RCC 7860 (cell line): Measurements from ENCODE around the gene ROCK2.
A peak's percentile ranks its signal among the peaks of the same experiment; 100 is the strongest.

ENCODE experiments used
- DNase-seq: peaks from one replicate; pipeline ENCODE4 v3.0.0-alpha.2; 2015; ENCODE audit warnings: low spot score
- FAIRE-seq: peaks from 2 replicates; lab custom pipeline; 2012; peaks lifted over from hg19 to GRCh38; lab: Jason Lieb, UNC

ROCK2 gene

DNA sequence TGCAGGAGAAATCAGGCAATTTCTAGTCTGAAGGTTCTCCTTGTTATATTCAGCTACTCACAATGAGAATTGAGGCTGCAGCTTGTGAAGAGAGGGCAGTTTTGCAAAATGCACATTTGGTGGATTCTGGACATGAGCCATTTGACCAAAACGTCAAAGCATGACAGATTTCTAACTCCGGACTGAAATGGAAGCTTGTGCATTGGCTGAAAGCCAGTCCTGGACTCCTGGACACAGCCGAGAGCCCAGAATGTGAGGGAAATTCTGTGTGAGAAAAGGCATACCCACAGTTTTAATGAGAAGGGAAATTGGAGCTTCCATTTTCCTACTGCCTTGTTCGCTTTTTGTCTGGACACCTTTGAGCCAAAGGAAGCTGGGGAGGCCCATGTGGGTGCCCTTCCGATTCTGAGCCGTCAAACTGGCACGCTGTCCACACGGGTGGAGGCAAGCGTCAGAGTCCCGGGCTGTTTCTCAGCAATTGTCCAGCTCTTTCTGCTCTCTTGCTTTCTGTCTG, 23.7 kb upstream of the ROCK2 start:
- no peak for FAIRE-seq
- no peak for DNase-seq

DNA sequence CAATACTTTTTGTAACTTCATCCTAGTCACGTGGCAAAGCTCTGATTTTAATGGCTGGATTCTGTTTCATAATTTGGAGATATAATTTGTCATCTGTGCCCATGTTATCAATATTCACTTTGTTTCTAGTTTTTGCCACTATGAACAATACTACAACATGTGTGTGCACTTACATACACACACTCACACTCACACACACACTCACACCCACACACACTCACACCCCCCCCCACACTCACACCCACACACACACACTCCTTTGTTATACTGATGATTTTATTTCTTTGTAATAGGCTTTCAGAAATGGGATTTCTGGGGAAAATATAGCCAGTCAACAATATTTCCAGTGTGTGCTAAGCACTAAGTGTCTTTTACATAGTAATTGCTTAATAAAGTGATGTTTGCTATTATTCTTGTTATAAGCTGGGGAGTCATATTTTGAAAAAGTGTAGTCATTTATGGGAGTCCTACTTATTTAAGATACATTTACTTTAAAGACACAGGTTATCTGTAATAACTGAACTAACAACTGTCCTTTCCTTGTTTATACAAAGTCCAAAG, 22.8 kb upstream of the ROCK2 start:
- DNase-seq (no peak), FAIRE-seq (no peak)

DNA sequence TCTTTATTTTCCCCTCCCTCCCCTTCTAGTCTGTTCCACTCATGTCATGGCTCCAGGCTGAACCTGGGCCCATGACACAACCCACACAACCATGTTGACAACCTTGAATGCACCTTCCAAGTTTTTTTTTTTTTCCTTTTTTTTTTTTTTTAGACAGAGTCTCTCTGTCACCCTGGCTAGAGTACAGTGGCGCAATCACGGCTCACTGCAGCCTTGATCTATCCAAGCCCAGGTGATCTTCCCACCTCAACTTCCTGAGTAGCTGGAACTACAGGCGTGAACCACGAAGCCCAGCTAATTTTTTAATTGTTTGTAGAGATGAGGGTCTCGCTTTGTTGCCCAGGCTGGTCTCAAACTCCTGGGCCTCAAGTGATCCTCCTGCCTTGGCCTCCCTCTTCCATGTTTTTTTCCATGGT, 21.9 kb upstream of the ROCK2 start:
- FAIRE-seq (no peak), DNase-seq (no peak)

DNA sequence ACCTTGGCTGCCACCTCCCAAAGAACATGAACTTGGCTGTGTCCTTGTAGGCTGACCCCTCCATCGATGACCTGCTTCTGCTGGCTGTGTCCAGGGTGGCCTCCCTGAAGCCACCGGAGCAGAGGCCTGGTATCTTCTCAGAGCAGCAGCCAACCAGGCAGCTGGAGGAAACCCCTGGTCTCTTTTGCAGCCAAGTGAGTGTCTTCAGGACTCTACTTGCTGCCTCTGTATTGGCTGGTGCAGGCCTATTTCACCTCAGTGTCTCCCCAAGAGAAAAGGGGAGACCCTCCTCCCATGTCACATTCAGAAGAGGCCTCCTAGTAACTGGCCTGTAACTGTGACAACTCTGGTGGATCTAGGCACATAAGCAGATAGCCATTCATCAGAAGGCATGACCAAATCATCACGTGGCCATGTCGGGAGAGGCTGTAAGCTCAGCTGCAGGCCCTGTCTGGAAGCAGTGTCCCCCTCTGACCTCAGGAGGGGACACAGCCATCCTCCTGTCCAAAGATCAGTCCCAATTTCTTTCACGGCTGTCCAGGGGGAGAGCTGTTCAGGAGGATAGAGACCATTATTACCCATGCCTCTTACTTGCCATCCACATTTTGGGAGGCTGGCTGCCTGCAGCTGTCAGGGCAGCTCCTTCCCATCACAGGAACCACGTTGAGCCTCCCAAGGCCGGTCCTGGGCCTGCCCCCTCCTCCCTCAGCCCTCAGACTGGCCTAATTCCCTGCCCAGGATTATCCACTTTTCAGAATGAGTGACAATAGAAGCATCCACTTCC, 20.9 kb upstream of the ROCK2 start:
- FAIRE-seq (no peak), DNase-seq (no peak)

DNA sequence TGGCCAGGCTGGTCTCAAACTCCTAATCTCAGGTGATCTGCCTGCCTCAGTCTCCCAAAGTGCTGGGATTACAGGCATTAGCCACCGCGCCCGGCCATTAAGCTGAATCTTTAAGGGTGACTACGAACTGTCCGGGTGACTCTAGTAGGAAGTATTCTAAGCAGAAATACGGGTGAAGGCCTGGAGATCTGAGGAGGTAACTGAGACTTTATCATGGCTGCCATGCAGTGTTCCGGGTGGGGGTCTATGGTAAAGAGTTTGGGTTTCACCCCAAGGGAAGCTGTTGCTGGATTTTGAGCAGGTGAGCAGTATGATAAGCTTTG, 20.1 kb upstream of the ROCK2 start:
- no peak for DNase-seq
- FAIRE-seq = no peak

DNA sequence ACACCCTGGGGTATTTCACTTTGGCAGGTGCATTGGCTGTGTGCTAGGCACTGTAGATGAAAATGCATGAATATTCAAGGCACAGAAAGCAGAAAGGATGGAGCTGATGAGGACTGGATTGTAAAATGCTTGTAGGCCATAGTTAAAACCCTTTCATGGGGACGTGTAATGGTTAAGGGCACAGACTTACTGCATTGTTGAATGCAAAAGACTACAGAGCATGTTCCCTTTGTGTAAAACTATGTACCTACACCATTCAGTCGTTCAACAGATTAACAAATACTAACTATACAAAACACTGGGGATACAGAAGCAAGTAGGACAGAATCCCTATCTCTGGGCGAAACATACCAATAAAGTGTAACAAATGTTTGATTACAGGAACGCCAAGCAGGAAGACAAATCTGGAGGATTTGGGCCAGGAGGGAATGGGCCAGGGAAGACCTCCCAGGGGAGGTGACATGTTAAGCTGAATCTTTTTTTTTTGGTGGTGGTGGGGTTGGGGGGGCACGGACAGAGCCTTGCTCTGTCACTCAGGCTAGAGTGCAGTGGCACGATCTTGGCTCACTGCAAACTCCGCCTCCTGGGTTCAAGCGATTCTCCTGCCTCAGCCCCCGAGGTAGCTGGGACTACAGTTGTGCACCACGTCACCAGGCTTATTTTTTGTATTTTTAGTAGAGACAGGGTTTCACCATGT, 19.6 kb upstream of the ROCK2 start:
- DNase-seq = no peak

DNA sequence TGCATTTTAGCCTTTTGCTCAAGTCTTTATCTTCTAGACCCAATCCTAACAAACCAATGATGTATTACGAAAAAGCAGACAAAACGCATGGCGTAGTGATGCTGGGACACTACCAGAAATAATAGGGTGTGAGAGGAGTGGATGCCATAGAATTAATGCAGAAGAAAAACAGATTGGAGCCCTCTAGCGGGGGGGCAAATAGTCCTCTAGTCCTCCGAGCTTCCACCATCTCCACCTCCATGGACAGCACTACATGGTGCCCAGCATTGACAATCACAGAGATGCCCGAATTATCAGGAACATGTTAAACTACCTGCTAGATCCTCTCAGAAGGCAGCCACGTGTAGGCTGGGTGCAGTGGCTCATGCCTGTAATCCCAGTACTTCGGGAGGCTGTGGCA, 15.4 kb upstream of the ROCK2 start:
- no peak for FAIRE-seq
- DNase-seq = no peak

More for the DNA sequence above, 19.6 kb upstream of the ROCK2 start:
- FAIRE-seq = no peak

DNA sequence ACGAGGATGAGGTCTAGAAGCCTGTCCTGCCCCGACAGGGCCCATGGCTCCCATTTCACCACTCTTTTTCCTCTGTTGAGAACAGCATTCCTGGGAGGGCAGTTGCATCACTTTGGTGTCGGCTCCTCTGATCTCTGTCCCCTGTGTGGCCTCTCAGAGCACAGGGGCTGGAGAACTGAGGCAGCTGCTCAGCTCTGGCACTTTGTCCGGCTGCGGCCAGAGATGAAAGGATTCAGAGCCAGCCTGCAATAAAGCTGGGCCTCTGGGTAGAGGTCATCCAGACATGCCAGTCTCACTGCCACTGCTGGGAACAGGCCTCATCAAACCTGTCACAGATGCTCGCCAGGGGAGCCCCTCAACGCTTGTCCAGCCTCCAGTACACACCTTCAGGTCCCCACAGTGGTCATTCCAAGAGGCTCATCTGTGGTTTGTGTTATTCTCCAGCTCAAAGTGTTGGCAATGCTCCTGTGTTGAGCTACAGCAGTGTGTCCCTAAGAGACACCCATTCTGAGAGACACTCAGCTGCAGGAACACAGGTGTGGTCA, 13.1 kb upstream of the ROCK2 start:
- no peak for FAIRE-seq
- no peak for DNase-seq

DNA sequence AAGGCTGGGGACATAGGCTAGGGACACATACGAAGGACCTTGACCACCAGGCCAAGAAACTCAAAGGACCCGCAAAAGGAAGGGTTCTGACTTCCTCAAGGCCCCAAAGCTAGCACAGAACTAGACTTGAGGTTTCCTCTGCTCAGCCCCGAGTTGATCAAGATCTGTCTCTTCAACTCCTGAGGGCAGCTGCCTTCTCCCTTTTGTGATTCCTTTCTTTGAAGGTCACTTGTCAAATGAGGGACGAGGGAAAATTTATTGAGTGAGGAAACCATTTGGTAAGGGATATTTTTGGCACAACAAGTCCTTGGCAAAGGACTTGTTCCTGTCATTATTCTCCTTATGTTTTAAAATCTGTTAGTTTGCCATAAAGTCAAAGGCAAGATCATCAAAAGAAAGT, 12.3 kb upstream of the ROCK2 start:
- FAIRE-seq (no peak), DNase-seq (no peak)

DNA sequence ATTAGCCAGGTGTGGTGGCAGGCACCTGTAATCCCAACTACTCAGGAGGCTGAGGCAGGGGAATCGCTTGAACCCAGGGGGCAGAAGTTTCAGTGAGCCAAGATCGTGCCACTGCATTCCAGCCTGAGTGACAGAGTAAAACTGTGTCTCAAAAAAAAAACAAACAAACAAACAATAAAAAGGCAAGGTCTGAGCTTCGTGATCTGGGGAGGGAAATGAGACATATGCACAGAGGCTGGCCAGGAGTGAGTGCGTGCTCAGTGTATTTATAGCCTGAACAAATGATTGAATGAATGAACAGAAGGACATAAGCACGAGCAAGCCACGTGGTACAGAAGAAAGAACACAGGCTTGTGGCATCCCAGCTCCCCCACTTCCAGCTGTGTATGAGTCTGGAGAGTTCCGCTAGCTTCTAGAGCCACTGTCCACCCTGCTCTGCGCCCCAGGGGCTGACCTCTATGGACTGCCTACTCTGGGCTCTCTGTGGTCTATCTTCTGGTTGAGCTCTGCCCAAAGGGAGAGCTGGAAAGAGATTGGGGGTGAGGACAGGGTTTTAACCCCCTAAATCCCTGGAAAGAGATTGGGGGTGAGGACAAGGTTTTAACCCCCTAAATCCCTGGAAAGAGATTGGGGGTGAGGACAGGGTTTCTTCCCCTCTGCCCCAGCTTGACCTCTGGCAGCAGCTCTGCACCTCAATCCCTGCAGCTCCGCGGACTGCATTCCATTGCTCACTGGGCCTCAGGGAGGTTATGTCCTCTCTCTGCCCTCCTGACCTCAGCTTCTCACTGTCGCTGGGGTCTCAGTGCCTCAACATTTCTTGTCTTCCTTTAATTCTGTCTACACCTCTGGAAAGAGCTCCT, 11.0 kb upstream of the ROCK2 start:
- no peak for DNase-seq
- no peak for FAIRE-seq

DNA sequence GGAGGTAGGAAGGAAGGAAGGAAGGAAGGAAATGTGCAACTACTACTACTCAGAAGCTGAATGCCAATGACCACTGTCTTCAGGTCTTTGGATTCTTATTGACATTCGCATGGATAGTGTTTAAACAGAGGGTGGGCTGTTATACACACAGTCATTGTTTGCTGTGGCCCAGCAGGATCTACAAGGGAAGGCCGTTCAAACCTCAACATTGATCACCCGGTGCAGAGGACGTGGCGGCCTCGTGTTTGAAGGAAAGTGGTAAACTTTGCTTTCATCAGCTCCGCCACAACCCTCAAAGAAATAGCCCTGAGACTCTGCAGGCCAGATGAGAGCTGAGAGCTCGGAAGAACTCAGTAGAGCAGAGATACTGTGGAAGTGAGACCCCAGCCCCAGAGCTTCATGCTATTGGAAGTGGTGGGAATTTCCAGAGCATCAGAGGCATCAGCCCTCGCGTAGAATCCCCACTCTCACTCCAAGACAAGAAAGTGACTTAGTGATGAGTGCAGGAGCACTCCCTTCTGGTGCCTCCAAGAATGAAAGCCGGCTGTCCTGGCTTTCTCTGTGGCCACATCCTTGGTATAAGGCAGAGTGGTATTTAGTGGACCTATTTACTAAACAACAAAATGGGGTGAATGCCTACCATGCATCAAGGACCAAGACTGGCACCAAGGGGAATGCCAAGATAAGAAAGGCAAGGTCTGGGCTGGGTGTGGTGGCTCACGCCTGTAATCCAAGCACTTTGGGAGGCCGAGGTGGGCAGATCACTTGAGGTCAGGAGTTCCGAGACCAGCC, 10.1 kb upstream of the ROCK2 start:
- FAIRE-seq = no peak
- DNase-seq = no peak

DNA sequence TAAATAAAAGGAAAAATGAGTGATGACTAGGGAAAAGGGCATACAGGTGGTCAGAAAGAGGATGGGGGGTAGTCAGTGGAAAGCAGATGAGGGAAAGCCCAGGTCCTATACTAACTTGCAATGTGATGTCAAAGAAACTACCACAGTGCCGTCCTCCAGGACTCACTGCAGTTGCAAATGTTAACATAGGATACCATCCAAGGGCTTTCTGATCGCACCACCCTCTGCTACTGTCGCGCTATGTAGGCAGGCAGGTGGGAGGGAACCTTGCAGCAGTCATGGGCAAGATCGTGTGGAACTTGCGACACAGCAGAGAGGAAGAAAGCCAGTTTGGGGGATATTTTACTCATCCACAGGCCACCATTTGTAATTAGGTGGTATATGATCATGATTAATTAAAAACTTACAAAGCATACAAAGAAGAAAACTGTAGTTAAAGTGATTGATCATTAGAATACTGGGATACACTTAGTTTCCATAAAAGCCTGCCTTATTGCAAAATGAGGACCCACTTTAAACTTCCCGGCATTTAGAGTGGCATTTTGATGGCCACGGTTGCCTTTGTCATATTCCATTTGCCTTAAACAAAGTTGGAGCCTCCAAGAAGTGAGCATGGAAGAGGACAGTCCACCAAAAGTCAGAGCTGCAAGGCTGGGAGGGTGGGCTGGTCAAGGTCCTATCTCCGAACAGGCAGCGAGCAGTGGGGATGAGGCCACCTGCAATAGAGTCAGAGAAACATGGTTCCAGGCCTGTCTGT, 8.5 kb upstream of the ROCK2 start:
- FAIRE-seq (no peak), DNase-seq (no peak)

DNA sequence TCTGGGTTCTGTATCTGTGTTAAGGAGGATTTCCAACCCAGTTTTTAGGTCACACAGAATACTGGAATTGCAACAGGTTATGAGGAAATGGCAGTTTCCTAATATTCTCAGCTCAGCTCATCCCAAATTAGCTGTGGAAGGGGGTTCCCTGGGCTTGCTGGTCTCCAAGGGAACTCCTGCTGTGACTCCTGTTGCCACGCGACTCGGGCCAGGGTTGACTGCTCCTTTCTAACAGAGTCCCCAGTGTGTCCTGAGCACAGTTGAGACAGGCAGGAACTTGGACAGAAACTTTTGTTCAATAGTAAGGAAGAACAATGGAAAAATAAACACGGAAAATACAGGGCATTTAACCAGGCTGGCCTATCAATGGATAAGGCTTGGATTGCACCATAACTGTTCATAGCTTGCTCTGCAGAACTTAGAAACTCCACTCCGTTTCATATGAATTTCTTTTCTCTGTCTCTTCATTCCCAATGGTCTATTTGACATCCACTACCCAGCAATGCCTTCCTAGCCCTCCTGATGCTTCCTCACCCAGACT, 3.8 kb upstream of the ROCK2 start:
- DNase-seq = no peak
- no peak for FAIRE-seq

DNA sequence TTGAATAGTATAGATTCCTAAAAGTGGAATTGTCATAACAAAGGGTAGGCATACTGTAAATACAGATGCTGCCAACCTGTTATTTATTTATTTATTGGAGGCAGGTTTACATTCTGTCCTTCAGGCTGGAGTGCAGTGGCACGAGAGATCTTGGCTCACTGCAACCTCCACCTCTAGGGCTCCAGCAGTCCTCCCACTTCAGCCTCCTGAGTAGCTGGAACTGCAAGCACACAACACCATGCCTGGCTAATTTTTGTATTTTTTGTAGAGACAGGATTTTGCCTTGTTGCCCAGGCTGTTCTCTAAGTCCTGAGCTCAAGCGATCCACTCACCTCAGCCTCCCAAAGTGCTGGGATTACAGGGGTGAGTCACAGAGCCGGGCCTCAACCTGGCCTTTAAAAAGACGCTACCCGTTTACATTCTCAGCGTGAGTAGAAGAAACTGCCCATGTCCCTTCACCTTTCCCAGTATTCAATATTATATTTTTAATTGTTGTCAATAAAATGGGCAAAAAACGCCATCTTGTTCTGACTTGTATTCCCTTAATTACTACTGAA, 3.0 kb upstream of the ROCK2 start:
- DNase-seq (no peak), FAIRE-seq (no peak)

DNA sequence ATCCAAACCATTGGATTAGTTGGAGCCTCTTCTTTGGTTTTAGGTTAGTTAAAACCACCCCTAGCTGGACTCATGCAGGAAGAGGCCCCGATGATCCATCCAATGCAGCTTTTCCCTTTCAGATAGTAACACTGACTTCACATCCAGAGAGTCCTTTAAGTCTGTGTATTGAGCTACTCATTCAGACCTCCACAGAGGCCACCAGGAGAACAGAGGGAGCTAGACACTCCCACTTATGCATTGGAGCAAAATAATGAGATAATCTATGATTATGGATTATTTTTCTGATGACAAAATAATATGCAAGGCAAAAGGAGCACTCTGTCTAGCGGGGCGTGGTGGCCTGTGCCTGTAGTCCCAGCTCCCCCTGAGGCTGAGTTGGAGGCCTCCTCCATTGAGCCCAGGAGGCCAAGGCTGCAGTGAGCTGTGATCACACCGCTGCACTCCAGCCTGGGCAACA, 1.6 kb upstream of the ROCK2 start:
- FAIRE-seq = no peak
- no peak for DNase-seq

DNA sequence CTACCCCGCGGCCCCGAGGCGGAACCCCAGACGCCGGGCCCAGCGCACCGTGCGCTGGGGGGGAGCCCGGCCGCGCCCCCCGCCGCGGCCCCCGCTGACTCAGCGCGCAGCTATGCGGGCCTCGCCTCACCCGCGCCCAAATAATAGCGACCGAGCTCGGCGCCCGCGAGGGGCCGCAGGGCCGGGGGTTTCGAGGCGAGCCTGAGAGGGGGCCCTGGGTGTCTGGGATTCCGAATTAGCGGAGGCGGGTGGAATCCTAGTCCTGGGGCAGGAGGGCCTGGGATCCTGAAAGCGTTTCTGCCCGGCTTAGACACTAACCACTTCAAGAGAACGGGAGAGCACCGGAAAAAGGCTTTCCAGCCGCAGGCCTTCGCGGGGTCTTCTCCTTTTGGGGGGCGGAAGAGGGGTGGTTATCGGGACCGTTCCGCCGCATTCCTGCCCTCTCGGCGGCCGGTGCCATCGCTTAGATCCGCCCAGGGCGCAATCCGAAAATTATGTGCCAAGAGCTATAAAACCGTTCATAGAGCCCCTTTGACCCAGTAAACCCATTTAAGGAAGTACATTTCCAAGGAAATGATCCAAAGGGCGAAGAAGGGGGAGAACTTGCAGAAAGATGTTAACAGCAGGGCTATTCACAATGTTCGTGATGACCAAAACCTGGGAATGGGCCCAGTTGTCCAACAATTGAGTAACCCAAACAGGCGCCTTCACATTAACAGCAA, 681 bp upstream of the ROCK2 start:
- no peak for DNase-seq
- FAIRE-seq = no peak

DNA sequence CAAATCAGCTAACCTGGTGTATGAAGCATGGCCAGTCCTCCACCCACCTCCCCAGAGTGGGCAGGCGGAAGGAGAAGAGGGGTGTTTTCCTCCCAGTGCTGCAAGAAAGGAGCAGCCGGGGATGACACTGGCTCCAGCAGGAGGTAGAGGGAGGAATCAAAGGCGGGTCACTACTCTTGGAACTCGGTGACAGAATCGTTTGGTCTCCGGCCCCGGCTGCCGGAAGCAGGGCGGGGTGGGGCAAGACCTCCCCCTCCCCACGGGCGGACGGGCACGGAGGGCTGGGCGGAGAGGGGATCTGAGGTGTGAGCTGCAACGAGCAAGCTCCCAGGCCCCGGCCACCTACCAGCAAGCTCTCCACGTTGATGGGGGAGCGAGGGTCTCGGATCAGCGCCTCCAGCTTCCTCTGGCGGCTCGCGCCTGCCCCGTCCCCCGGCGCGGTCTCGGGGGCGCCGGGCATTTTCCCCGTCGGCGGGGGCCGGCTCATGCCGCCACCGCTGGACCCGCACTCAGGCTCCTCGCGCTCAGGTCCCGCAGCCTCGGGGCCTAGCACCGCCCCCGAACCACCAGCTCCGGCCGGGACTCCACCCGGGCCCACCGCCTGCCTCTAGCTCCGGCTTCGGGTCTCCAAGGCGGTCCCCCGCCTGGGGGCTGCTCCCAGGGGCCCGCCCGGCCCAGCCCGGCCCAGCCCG, 640 bp downstream of the ROCK2 start:
- FAIRE-seq = no peak
- peak; percentile 53 for DNase-seq

DNA sequence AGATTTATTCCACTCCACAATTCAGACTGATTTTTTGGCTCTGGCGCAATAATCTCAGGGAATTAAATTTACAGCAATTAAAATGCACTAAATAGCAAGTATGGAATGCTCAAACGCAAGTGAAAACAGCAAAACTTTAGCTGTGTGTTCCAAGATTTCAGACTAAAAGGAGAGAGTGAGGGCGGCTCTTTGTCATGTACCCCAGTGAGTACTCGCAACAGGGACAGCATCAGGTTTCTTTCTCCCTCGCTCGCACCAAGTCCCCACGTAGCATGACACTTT, 1.1 kb downstream of the ROCK2 start:
- FAIRE-seq (no peak), DNase-seq (no peak)
